Kidney (tissue), 14 donors: ENCODE measurements around the gene ELOVL7. TPM values are rescaled to one million over a fixed set of nuclear protein-coding genes. Genes with fewer than 3 reads are reported as not detected.
"Not testable (repeated sequence)": the region's sequence is repeated elsewhere in the genome, so short reads cannot be mapped to it uniquely, and the experiment has no call there.

Source experiments
- DNase-seq, 5 donors: peaks; one replicate each; pipeline ENCODE4 v3.0.0-alpha.2; 2013 to 2020
- FAIRE-seq: peaks from 2 replicates; lab custom pipeline; 2012; peaks lifted over from hg19 to GRCh38; lab: Jason Lieb, UNC
- H3K27ac ChIP-seq, 2 donors: one replicate each; pipeline ENCODE4 v1.7.0; 2013; ENCODE audit warnings: low read depth in 2 of 2, low read length in 2 of 2, inconsistent platforms in 1 of 2
- H3K27me3 ChIP-seq: one replicate; pipeline ENCODE4 v1.7.1; 2013; ENCODE audit warnings: low read length, inconsistent platforms; ENCODE audit not compliant: control insufficient read depth, insufficient read depth
- H3K36me3 ChIP-seq, 3 donors: one replicate each; pipeline versions ENCODE4 v1.7.0 to v1.7.1; 2013; ENCODE audit warnings: low read length in 3 of 3, control low read depth in 1 of 3, inconsistent platforms in 1 of 3; ENCODE audit not compliant: insufficient read depth in 3 of 3, control insufficient read depth in 2 of 3
- H3K4me1 ChIP-seq, 3 donors: one replicate each; pipeline versions ENCODE4 v1.7.0 to v1.7.1; 2013; ENCODE audit warnings: low read length in 3 of 3, inconsistent platforms in 1 of 3, low read depth in 1 of 3; ENCODE audit not compliant: control insufficient read depth in 2 of 3, insufficient read depth in 2 of 3
- H3K4me3 ChIP-seq, 3 donors: one replicate each; pipeline versions ENCODE4 v1.7.0 to v1.8.1; 2013; ENCODE audit warnings: low read length in 3 of 3, control low read depth in 1 of 3, inconsistent platforms in 1 of 3
- H3K9ac ChIP-seq, 3 donors: one replicate each; pipeline versions ENCODE4 v1.7.0 to v1.7.1; 2013; ENCODE audit warnings: low read length in 3 of 3, control low read depth in 1 of 3, inconsistent platforms in 1 of 3
- H3K9me3 ChIP-seq, 3 donors: one replicate each; pipeline versions ENCODE4 v1.7.0 to v1.7.1; 2013; ENCODE audit warnings: low read length in 3 of 3, control low read depth in 1 of 3, inconsistent platforms in 1 of 3; ENCODE audit not compliant: control insufficient read depth in 2 of 3, insufficient read depth in 1 of 3
- intact Hi-C: fragments of 100-400 bp; cut with DNase I; formaldehyde crosslinking; loops from one replicate; pipeline ENCODE4 v1.11.1; 2022
- polyA plus RNA-seq: library from polyadenylated mRNA; stranded (reverse); fragments of 350-450 nt; fragmentation: Illumina TruSeq; extraction: RNeasy Lipid Tissue Mini Kit (QIAGEN cat#74804); gene quantifications from one replicate; pipeline ENCODE4 v1.2.3, GENCODE V29; 2014; ENCODE audit warnings: low read depth, low replicate concordance; ENCODE audit not compliant: insufficient read depth
- total RNA-seq: library from RNA; stranded (reverse); fragmentation: NEBNext Ultra II Directional; extraction: Animal tissue kit (Norgen Biotek cat#: 25700); gene quantifications from one replicate; pipeline ENCODE4 v1.2.1, GENCODE V29; 2021
- TF ChIP-seq, protein P1 (sequence below): IDR thresholded peaks from 3 replicates; pipeline ENCODE4 v1.5.1; 2012; ENCODE audit warnings: mild to moderate bottlenecking, moderate library complexity, borderline replicate concordance; ENCODE audit not compliant: insufficient read depth; ENCODE audit errors: extremely low read depth
- donor health status: control.
- donor health status: control.
- donor health status: control.
- donor health status: control.
- donor health status: control.
- donor health status: DM: yes; HTN: yes; CAD: no.
- donor health status: Normal renal cell carcinoma (clear cell type).

ELOVL7 gene
- total and polyA plus RNA-seq, 2 donors from 2014 or later = 14.6 to 22.5 TPM

DNA sequence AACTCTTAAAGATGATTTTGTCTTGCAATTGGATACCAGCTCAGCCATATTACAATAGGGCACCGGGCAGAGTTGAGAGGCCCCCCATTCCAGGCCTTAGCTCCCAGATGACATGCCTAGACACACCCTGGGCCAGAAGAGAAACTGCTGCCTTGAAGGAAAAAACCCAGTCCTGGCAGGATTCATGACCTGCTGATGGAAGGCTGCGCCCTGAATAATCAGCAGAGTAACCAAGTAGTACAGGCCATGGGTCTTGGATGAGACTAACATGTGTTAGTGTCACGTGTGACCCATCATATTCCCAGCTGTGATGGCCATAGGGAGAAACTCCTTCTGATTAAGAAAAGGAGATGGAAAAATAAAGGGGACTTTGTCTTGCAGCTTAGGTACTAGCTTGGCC, 105.1 kb downstream of the ELOVL7 start:
- Histone ChIP-seq H3K4me3 (no peak overlapping the region), H3K27me3 (no peaks in the 10 kb centered on the region), H3K9me3 (peaks cover 0 to 4% (median 2%) of the 10 kb centered on the region in 3 donors), H3K36me3 (no peaks in the 10 kb centered on the region), H3K9ac (no peak overlapping the region), H3K27ac (no peak overlapping the region), H3K4me1 (no peaks in the 10 kb centered on the region)
- FAIRE-seq (no peak), DNase-seq (no peak)
- TF ChIP-seq, protein P1, sequence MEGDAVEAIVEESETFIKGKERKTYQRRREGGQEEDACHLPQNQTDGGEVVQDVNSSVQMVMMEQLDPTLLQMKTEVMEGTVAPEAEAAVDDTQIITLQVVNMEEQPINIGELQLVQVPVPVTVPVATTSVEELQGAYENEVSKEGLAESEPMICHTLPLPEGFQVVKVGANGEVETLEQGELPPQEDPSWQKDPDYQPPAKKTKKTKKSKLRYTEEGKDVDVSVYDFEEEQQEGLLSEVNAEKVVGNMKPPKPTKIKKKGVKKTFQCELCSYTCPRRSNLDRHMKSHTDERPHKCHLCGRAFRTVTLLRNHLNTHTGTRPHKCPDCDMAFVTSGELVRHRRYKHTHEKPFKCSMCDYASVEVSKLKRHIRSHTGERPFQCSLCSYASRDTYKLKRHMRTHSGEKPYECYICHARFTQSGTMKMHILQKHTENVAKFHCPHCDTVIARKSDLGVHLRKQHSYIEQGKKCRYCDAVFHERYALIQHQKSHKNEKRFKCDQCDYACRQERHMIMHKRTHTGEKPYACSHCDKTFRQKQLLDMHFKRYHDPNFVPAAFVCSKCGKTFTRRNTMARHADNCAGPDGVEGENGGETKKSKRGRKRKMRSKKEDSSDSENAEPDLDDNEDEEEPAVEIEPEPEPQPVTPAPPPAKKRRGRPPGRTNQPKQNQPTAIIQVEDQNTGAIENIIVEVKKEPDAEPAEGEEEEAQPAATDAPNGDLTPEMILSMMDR = no peak
- intact Hi-C loops = no loop called here

DNA sequence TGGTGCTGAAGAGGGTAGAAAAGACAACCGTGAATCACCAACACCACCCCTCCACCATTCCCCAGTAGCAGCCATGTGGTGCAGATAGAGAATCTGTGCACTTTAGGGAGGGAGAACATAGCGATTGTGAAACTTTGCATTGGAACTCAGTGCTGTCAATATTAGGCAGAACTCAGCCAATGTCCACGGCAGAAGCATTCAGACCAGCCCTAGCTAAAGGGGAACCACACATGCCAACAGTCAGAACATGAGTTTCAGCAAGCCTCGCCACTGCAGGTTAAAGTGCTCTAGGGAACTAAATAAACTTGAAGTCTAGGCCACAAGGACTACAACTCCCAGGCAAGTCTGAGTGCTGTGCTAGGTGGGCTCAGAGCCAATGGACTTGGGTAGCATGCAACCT, 105.6 kb downstream of the ELOVL7 start:
- Histone ChIP-seq H3K4me3 (no peak overlapping the region), H3K4me1 (no peaks in the 10 kb centered on the region), H3K9me3 (peaks cover 0 to 4% (median 2%) of the 10 kb centered on the region in 3 donors), H3K9ac (no peak overlapping the region), H3K27me3 (no peaks in the 10 kb centered on the region), H3K36me3 (no peaks in the 10 kb centered on the region), H3K27ac (no peak overlapping the region)
- TF ChIP-seq, protein P1 = no peak
- DNase-seq (no peak), FAIRE-seq (no peak)
- intact Hi-C loops = no loop called here

DNA sequence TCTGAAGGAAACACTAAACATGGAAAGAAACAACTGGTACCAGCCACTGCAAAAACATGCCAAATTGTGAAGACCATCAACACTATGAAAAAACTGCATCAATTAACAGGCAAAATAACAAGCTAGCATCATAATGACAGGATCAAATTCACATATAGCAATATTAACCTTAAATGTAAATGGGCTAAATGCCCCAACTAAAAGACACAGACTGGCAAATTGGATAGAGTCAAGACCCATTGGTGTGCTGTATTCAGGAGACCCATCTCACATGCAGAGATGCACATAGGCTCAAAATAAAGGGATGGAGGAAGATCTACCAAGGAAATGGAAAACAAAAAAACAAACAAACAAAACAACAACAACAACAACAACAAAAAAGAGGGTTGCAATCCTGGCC, 113.2 kb downstream of the ELOVL7 start:
- FAIRE-seq, H3K9ac ChIP-seq, H3K27me3 ChIP-seq, H3K36me3 ChIP-seq, H3K27ac ChIP-seq, H3K9me3 ChIP-seq, H3K4me3 ChIP-seq, DNase-seq, intact Hi-C loops, H3K4me1 ChIP-seq: not testable (repeated sequence)

DNA sequence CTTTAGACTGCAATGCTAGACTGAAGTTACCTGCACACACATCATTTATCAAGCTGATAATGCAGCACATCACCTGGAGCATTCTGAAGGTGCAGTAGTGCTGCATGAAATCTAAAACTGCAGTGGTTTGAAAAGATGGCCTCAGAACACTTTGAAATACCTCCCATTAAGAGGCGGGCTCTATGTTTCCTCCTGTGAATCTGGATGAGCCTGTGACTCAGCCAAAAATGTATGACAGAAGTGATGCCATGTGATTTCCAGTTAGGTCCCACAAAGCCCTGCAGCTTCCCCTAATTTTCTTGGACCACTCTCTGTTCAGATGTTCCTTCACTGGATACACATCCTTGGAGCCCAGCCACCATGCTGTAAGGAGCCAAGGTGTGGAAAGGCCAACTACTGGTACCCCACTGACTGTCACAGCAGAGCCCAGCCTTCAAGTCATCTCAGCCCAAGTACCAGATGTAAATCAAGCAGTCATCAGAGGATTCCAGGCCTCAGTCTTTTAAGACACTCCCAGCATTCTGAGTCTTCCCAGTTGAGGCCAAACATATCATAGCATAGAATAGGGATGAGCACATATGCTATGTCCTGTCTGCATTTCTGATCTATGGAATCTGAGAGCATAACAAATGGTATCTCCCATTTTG, 116.9 kb downstream of the ELOVL7 start:
- intact Hi-C loops = no loop called here
- Histone ChIP-seq H3K9me3 (no peaks in the 10 kb centered on the region), H3K4me3 (no peak overlapping the region), H3K9ac (no peak overlapping the region), H3K27ac (no peak overlapping the region), H3K36me3 (no peaks in the 10 kb centered on the region), H3K27me3 (no peaks in the 10 kb centered on the region), H3K4me1 (no peaks in the 10 kb centered on the region)
- FAIRE-seq (no peak), DNase-seq (no peak)
- TF ChIP-seq, protein P1 = no peak
